PFSK-1 (cell line): ENCODE results near the gene TBRG4.

Experiments
- POLR2AphosphoS5 ChIP-seq: IDR thresholded peaks from 2 replicates; pipeline ENCODE4 v1.6.1; 2012; ENCODE audit warnings: low read depth, mild to moderate bottlenecking, control low read depth, low read length, moderate library complexity
- SIN3A ChIP-seq: IDR thresholded peaks from 2 replicates; pipeline ENCODE4 v1.6.1; 2012; ENCODE audit warnings: mild to moderate bottlenecking, low read length, moderate library complexity, borderline replicate concordance; ENCODE audit not compliant: insufficient read depth
- TAF1 ChIP-seq: IDR thresholded peaks from 2 replicates; pipeline ENCODE4 v1.6.1; 2012; ENCODE audit warnings: low read length, control low read depth, borderline replicate concordance; ENCODE audit not compliant: insufficient read depth
- TF ChIP-seq, protein P1 (sequence below), 2 experiments: IDR thresholded peaks; 2 replicates each; pipeline versions ENCODE4 v1.6.1 to v1.8.0; 2011 to 2012; ENCODE audit warnings: low read depth in 2 of 2, low read length in 2 of 2, control low read depth in 1 of 2, inconsistent platforms in 1 of 2, mild to moderate bottlenecking in 1 of 2, moderate library complexity in 1 of 2; ENCODE audit not compliant: insufficient read depth in 1 of 2

DNA sequence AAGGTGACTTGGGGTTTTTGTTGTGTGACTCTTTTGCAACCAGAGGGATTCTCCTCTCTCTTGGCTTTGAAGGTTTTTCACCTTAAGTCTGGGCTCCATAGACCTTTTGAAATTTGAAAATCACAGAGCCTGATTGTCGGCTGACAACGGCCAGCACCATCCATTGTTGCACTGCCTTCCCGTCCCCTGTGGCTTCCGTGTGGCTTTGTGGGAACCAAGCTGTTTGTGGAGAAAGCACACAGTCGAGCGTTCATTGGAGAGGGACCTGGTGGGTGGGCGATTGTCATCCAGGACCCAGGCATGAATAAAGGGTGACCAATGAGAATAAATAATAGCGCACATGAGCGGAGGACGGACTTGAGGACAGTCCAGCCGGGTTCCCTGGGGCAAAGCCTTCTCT is 38.7 kb upstream of the TBRG4 start:
- no peak for TF ChIP-seq POLR2AphosphoS5
- TF ChIP-seq, protein P1, sequence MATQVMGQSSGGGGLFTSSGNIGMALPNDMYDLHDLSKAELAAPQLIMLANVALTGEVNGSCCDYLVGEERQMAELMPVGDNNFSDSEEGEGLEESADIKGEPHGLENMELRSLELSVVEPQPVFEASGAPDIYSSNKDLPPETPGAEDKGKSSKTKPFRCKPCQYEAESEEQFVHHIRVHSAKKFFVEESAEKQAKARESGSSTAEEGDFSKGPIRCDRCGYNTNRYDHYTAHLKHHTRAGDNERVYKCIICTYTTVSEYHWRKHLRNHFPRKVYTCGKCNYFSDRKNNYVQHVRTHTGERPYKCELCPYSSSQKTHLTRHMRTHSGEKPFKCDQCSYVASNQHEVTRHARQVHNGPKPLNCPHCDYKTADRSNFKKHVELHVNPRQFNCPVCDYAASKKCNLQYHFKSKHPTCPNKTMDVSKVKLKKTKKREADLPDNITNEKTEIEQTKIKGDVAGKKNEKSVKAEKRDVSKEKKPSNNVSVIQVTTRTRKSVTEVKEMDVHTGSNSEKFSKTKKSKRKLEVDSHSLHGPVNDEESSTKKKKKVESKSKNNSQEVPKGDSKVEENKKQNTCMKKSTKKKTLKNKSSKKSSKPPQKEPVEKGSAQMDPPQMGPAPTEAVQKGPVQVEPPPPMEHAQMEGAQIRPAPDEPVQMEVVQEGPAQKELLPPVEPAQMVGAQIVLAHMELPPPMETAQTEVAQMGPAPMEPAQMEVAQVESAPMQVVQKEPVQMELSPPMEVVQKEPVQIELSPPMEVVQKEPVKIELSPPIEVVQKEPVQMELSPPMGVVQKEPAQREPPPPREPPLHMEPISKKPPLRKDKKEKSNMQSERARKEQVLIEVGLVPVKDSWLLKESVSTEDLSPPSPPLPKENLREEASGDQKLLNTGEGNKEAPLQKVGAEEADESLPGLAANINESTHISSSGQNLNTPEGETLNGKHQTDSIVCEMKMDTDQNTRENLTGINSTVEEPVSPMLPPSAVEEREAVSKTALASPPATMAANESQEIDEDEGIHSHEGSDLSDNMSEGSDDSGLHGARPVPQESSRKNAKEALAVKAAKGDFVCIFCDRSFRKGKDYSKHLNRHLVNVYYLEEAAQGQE (IDR thresholded peaks at IDR 0.05; ENCODE audit: insufficient read depth in 1 of 2, low read depth in 2 of 2, low read length in 2 of 2), result no peak
- no peak for TF ChIP-seq TAF1
- no peak for TF ChIP-seq SIN3A
